NCI-H187 (cell line): ENCODE measurements around the gene RAB11FIP5.

Experiments used
- DNase-seq, 2 experiments: peaks; one replicate each; lab custom pipeline; 2025; lab: John Stamatoyannopoulos, UW

RAB11FIP5 gene

GRCh38 chr2:73087311-73087710 is 25.4 kb downstream of the RAB11FIP5 start:
- DNase-seq = no peak

DNA sequence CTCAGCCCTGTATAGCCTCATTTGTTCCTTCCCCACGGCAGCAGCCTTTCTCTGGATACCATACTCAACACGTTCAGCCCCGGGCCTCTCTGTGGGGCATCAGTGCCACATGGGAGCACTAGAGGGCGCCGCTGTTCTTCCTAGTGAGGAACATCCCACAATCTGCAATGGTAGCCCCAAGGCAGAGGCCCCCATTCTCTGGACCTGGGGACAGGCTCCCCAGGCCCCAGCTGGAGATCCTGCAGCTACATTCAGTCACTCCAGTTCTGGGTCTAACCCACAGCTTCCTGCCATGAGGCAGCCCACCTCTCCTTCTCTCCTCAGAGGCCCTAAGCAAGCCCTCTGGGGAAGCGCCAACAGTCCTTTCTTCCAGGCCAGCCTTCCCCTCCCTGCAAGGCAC is 27.1 kb downstream of the RAB11FIP5 start:
- peak in 1 of 2 experiments; percentile 3 for DNase-seq

GRCh38 chr2:73084971-73085370 is 27.8 kb downstream of the RAB11FIP5 start:
- no peak for DNase-seq

DNA sequence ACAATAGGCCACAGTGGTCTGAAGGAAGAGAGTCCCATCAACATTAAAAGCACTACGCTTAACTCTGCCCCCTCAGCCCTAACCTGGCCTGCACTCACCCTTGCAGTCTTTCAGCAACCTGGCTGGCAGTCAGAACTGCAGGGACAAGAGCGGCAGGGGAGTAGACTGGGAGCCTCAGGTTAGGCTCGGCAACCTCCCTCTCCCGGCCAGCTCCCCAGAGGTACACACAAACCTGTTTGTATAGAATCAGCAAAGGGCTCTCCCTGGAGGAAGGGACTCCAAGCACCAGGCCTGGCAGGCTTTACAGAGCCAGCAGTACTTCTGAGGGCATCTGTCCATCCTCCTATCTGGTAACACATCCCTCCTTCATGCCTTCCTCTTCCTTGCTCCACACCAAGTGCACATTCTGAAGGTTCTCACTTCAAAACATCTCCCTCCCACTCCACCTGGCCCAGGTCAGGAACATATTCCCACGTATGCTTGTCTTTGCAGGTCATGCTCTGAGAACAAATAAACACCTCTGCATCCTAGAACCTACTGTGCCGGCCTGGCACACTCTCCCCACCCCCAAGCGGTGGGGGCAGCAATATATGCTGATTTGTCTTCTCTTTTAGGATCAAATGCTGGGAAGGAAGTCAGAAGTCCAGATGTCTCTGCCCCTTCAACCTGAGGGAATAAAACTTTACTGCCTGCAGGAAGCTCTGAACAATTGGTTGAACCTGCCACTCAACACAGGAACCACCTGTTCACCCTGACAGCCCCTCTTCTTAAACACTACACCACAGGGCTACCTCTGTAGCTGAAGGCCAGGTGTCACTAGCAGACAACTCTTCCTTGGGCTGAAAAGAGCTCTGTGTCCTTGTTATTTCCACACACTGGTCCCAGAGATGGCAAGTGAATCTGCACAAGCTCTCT is 28.6 kb downstream of the RAB11FIP5 start:
- no peak for DNase-seq

- no peak for DNase-seq
These were observed 30.0 kb downstream of the RAB11FIP5 start for GRCh38 chr2:73082523-73083410.

- no peak for DNase-seq
These were observed 31.5 kb downstream of the RAB11FIP5 start for GRCh38 chr2:73081181-73081671.

GRCh38 chr2:73080321-73081131 is 32.2 kb downstream of the RAB11FIP5 start:
- DNase-seq = no peak

- no peak for DNase-seq
These were observed 33.1 kb downstream of the RAB11FIP5 start for GRCh38 chr2:73079636-73080035.

DNA sequence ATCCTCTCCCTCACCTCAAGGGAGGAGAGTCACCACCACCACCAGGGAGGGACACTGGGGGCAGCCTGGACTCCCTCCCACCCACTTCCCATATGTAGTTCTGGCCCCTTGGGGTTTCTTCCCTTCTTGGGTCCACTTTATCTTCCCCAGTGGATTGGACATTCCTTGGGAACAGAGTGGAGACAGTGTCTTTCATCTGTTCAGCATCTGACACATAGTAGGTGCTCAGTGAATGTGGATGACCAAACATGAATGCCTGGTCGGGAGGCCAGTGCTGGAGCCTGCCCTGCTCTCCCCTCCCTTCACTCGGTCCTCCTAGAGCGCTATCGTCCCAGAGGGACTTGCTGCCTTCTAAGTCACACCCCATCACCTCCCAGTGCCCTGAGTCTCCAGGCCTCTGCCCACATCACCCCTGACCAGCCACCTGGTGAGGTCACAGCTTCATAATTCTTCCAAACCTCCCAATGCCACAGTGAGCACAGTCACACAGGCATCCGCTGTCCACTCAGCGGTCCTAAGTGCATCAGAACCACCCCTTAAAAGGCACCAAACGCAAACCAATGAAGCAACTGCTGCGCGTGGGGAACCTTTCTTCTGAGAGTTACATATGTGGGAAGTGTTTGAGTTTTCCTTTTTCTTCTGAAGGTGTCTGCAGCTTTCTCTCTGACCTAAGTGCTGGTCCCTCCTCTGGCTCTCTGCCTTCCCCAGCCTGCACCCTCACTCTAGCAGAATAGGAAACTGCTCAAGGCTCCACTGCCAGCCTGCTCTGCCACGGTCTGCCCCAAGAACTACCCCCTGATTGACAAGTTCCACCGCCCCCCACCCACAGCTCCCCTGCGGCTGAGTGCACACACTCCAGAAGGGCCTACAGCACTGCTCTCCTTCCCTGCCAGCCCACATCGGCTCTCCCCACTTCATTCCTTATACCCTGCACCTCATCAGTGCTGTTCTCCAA is 34.0 kb downstream of the RAB11FIP5 start:
- DNase-seq = no peak

DNA sequence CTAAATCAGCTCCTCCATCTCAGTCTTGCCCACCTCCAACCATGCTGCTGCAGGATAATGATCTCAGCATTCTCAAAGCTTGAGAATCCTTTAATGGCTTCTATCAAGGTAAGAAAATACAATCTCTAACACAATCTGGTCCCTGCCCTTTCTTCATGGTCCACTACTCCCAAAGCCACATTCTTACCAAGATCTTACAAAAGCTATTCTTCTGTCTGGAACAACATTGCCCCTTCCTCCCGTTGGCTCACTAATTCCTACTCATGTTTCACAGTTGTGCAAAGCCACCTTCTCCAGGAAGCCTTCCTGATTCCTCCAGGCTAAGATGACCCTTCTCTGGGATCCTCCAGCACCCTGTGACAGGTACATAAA is 35.3 kb downstream of the RAB11FIP5 start:
- DNase-seq = no peak

- DNase-seq = no peak
These were observed 35.9 kb downstream of the RAB11FIP5 start for GRCh38 chr2:73076701-73077423.

- no peak for DNase-seq
These were observed 37.0 kb downstream of the RAB11FIP5 start for GRCh38 chr2:73075477-73076373.

- DNase-seq = no peak
These were observed 38.4 kb downstream of the RAB11FIP5 start for GRCh38 chr2:73074110-73075069.

- no peak for DNase-seq
These were observed 40.3 kb downstream of the RAB11FIP5 start for GRCh38 chr2:73072416-73072815.

DNA sequence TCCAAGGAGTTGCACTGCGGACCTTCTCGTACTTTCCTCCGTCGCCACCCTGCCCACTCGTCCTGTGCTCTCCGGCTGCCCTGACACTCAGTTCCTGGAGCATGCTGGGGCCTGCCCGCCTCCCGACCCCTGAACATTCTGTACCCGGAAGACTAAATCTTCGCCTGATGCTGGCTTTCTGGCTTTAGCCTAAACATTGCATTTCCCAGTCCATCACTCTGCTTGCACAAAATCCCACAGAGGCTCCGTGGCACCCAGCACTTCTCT is 40.7 kb downstream of the RAB11FIP5 start:
- DNase-seq = no peak

- peak; percentile 60 to 72 for DNase-seq
These were observed 41.2 kb downstream of the RAB11FIP5 start, which contains the start of gene SFXN5 for GRCh38 chr2:73071360-73072128. Gene SFXN5, minus strand, starts transcription at chr2:73071712. Its CDS starts 7 bp downstream, at chr2:73071705.
